WERI-Rb-1 (cell line): ENCODE measurements around the gene WAC.

Source experiments
- DNase-seq: peaks from one replicate; pipeline ENCODE4 v3.0.0-alpha.2; 2020
- H3K27ac ChIP-seq: fragments of 250-450 bp; sonication (Bioruptor Pico); 2 replicates; pipeline ENCODE4 v1.5.1; 2020; ENCODE audit warnings: mild to moderate bottlenecking, moderate library complexity
- H3K27me3 ChIP-seq: fragments of 250-450 bp; sonication (Bioruptor Pico); 2 replicates; pipeline ENCODE4 v1.5.1; 2021; ENCODE audit warnings: mild to moderate bottlenecking, low read depth, moderate library complexity; ENCODE audit not compliant: insufficient read depth, severe bottlenecking
- H3K36me3 ChIP-seq: fragments of 250-450 bp; sonication (Bioruptor Pico); 2 replicates; pipeline ENCODE4 v1.5.1; 2020; ENCODE audit warnings: mild to moderate bottlenecking, moderate library complexity
- H3K4me3 ChIP-seq: 2 replicates; pipeline ENCODE4 v1.5.1; 2011; ENCODE audit warnings: low read depth, mild to moderate bottlenecking, control low read depth, low read length
- H3K9me3 ChIP-seq: fragments of 250-450 bp; sonication (Bioruptor Pico); 2 replicates; pipeline ENCODE4 v1.5.1; 2021; ENCODE audit warnings: mild to moderate bottlenecking, moderate library complexity; ENCODE audit not compliant: severe bottlenecking
- TF ChIP-seq, protein P1 (sequence below): IDR thresholded peaks from 2 replicates; pipeline ENCODE4 v1.5.1; 2011; ENCODE audit warnings: low read depth, mild to moderate bottlenecking, control low read depth, inconsistent platforms, low read length

WAC gene

DNA sequence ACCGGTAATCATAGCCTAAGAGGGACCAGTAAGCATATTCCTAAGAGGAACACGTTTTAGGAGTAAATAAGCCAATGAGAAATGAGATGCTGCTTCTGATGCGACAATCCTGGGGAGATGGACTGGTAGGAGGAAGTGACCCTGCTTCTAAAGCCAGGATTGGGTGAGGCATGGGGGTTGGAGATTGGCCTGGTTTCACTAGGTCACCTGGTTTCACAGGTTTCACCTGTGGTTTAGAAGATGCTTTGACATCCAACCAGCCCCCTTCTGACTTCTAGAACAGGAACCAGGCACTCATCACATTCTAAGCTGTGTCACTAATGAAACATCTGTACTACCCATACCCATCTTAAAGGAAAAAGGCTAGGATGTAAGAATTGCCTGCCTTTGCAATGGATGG, 91.4 kb downstream of the WAC start:
- H3K9me3 ChIP-seq = no peaks in the 10 kb centered on the region
- H3K27me3 ChIP-seq = no peaks in the 10 kb centered on the region
- no peak overlapping the region for H3K27ac ChIP-seq
- TF ChIP-seq, protein P1, sequence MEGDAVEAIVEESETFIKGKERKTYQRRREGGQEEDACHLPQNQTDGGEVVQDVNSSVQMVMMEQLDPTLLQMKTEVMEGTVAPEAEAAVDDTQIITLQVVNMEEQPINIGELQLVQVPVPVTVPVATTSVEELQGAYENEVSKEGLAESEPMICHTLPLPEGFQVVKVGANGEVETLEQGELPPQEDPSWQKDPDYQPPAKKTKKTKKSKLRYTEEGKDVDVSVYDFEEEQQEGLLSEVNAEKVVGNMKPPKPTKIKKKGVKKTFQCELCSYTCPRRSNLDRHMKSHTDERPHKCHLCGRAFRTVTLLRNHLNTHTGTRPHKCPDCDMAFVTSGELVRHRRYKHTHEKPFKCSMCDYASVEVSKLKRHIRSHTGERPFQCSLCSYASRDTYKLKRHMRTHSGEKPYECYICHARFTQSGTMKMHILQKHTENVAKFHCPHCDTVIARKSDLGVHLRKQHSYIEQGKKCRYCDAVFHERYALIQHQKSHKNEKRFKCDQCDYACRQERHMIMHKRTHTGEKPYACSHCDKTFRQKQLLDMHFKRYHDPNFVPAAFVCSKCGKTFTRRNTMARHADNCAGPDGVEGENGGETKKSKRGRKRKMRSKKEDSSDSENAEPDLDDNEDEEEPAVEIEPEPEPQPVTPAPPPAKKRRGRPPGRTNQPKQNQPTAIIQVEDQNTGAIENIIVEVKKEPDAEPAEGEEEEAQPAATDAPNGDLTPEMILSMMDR = no peak
- H3K36me3 ChIP-seq = no peaks in the 10 kb centered on the region
- no peak for DNase-seq
- H3K4me3 ChIP-seq = no peak overlapping the region

DNA sequence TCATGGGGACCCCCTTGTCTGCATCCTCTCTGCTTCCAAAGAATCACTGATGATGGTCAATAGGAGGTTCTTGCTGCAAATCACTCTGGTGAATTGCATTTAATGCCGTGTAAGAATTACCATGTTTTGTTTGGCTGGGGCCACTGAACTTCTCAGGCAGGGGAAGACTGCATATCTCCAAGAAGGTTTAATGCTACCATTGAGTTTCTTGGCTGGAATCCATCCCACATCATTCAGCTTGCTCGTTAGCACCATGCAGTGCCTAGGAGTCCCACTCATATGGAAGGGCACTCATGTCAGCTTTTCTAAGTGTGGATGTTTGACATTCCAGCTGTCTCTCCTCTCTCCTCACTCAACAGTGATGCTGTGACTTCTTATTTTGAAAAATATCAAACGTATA, 94.2 kb downstream of the WAC start:
- TF ChIP-seq, protein P1 = no peak
- DNase-seq = no peak
- Histone ChIP-seq H3K9me3 (no peaks in the 10 kb centered on the region), H3K36me3 (no peaks in the 10 kb centered on the region), H3K27me3 (no peaks in the 10 kb centered on the region), H3K27ac (no peak overlapping the region), H3K4me3 (no peak overlapping the region)

DNA sequence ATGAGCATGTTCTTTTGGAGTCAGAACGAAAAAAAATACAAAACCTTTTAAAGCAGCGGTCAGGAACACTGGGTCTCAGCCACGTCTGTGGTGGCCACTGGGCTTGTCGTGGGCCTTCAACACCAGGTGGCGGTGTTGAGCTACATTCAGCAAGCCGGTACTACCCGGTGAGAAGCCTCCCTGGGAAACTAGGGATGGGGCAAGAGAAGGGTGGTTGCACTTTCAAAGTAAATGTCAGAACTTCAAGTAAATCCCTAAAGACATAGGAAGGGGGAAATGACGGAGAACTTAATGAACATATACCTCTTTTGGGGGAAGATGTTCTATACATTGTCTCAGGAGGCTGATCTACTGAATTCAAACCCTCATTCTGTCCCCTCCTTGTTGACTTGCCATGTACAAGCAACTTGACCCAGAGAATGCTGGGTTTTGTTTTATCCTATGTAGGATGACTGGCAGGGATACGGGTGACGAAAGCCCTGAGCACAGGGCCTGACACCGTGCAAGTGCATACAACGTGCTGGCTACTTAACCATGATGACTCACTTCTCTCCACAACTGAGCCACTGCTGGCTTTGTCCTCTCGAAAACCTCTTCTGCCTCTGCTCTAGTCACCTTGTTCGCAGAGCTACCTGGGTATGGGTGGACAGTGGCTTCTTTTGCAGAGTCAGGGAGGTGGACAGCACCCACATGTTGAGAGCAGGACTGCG, 95.4 kb downstream of the WAC start:
- TF ChIP-seq, protein P1 = peak; percentile 70
- no peaks in the 10 kb centered on the region for H3K27me3 ChIP-seq
- DNase-seq = peak; percentile 61
- no peak overlapping the region for H3K27ac ChIP-seq
- H3K36me3 ChIP-seq = no peaks in the 10 kb centered on the region
- H3K4me3 ChIP-seq = no peak overlapping the region
- H3K9me3 ChIP-seq = no peaks in the 10 kb centered on the region

DNA sequence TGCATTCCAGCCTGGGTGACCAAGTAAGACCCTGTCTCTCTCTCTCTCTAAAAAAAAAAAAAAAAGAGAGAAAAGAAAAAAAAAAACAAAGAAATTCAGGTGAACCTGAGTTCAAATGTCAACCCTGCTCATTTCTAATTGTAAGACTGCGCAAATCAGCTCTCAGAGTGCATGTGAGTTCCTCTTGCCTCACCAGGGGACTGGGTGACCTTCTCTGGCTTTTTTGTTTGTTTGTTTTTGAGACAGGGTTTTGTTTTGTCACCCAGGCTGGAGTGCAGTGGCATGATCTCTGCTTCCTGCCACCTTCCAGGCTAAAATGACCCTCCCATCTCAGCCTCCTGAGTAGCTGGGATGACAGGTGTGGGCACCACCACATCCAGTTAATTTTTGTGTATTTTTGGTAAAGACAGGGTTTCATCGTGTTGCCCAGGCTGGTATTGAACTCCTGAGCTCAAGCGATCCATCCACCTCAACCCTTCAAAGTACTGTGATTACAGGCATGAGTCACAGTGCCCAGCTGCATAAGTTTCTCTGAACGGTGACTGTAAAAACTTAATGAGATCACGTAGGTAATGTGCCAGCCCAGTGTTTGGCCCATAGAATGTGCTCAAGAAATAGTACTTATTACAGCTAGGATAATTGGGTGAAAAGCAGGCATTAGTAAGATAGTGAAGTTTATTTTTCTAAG, 99.1 kb downstream of the WAC start:
- H3K27ac ChIP-seq = no peak overlapping the region
- TF ChIP-seq, protein P1 = no peak
- H3K4me3 ChIP-seq = no peak overlapping the region
- H3K9me3 ChIP-seq = no peaks in the 10 kb centered on the region
- no peaks in the 10 kb centered on the region for H3K36me3 ChIP-seq
- no peaks in the 10 kb centered on the region for H3K27me3 ChIP-seq
- DNase-seq = no peak

DNA sequence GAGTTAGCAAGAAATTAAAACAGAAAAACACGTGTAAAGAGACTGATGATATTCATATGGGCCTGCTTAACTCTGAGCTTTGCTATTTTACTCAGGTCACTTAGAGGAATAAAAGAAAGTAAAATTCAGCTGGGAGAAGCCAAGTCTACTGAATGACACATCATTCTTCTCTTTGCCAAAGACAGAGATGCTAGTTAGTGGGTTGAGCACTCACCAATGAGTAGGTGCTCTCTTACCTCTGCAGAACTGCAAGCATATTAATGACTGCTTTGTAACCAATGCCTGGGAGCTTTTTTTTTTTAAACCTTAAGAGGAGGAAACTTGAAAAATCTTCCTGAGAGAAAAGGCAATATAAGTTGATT, 99.6 kb downstream of the WAC start:
- Histone ChIP-seq H3K9me3 (no peaks in the 10 kb centered on the region), H3K4me3 (no peak overlapping the region), H3K27me3 (no peaks in the 10 kb centered on the region), H3K27ac (no peak overlapping the region), H3K36me3 (no peaks in the 10 kb centered on the region)
- TF ChIP-seq, protein P1 = no peak
- DNase-seq = no peak
